ENCODE measurements around the gene COLEC12. TPM values are rescaled to one million over a fixed set of nuclear protein-coding genes. Genes with fewer than 3 reads are reported as not detected.

COLEC12 gene
- total and polyA plus RNA-seq, 12 donors, result 1.5 to 19.5 (median 8.6) TPM

- 88 to 96% (median 93%) methylated on average over 4 to 6 of the region's 6 CpGs for WGBS, 4 donors
- Histone ChIP-seq H3K36me3 (replicated peaks in 1 of 2) (no peaks in the 10 kb centered on the region), H3K4me1 (replicated peaks in 1 of 2) (peaks cover 0 to 5% of the 10 kb centered on the region in 2 donors), H3K27me3 (no peaks in the 10 kb centered on the region), H3K4me3 (no peak overlapping the region), H3K27ac (no peak overlapping the region), H3K9me3 (replicated peaks in 1 of 3) (no peaks in the 10 kb centered on the region)
- no peak for TF ChIP-seq CTCF (IDR thresholded peaks at IDR 0.05)
- no peak for TF ChIP-seq POLR2A (IDR thresholded peaks at IDR 0.05)
- no peak for DNase-seq
- intact Hi-C loops (cut with DNase I), result no loop called here
Observed at GRCh38 chr18:317618-318017, 182.9 kb downstream of the COLEC12 start.

GRCh38 chr18:316393-316792 is 184.1 kb downstream of the COLEC12 start:
- WGBS, 4 donors, result 67 to 82% (median 70%) methylated on average over 8 of the region's 8 CpGs
- TF ChIP-seq POLR2A (IDR thresholded peaks at IDR 0.05) (no peak), CTCF (IDR thresholded peaks at IDR 0.05) (no peak)
- no peak for DNase-seq
- no peak overlapping the region for H3K4me3 ChIP-seq
- H3K27ac ChIP-seq, result no peak overlapping the region
- no peaks in the 10 kb centered on the region for H3K9me3 ChIP-seq (replicated peaks in 1 of 3)
- intact Hi-C loops (cut with DNase I), result no loop called here
- H3K36me3 ChIP-seq (replicated peaks in 1 of 2), result no peaks in the 10 kb centered on the region
- H3K27me3 ChIP-seq, result no peaks in the 10 kb centered on the region
- no peaks in the 10 kb centered on the region for H3K4me1 ChIP-seq (replicated peaks in 1 of 2)

DNA sequence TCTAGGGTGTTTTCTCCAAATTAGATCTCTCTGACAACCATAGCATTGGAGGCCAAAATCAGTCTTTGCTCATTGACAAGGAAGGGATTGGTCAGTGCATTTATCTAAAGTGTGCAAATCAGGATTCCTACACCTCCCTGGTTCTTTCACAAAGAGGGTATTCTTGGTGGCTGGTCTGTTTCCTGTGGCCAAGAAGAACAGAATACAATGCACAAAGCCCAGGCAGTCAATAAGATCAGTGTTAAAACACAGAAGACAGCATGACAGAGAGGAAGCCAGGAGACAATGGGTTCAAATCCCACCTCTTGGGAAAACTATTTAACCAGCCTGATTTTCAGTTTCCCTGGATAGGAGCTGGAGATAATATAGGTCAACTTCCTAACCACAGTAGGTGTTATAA is 186.6 kb downstream of the COLEC12 start:
- no peaks in the 10 kb centered on the region for H3K9me3 ChIP-seq (replicated peaks in 1 of 3)

GRCh38 chr18:312415-312814 is 188.1 kb downstream of the COLEC12 start:
- Histone ChIP-seq H3K4me1 (replicated peaks in 1 of 2) (no peaks in the 10 kb centered on the region), H3K27ac (no peak overlapping the region), H3K36me3 (replicated peaks in 1 of 2) (no peaks in the 10 kb centered on the region), H3K9me3 (replicated peaks in 1 of 3) (no peaks in the 10 kb centered on the region), H3K4me3 (no peak overlapping the region), H3K27me3 (no peaks in the 10 kb centered on the region)
- DNase-seq, result no peak
- TF ChIP-seq POLR2A (IDR thresholded peaks at IDR 0.05) (no peak), CTCF (IDR thresholded peaks at IDR 0.05) (no peak)
- WGBS, 4 donors, result 40 to 67% (median 64%) methylated on average over 2 to 4 of the region's 4 CpGs
- intact Hi-C loops (cut with DNase I), result no loop called here

More for the DNA sequence above, 186.6 kb downstream of the COLEC12 start:
- Histone ChIP-seq H3K27ac (no peak overlapping the region), H3K27me3 (no peaks in the 10 kb centered on the region), H3K36me3 (replicated peaks in 1 of 2) (no peaks in the 10 kb centered on the region), H3K4me3 (no peak overlapping the region), H3K4me1 (replicated peaks in 1 of 2) (no peaks in the 10 kb centered on the region)
- intact Hi-C loops (cut with DNase I), result no loop called here
- no peak for DNase-seq
- TF ChIP-seq CTCF (IDR thresholded peaks at IDR 0.05) (no peak), POLR2A (IDR thresholded peaks at IDR 0.05) (no peak)
